ENCODE results near the gene KCNQ1. TPM values are rescaled to one million over a fixed set of nuclear protein-coding genes. Genes with fewer than 3 reads are reported as not detected.

Gene KCNQ1
- total and polyA plus RNA-seq, 2 experiments from 2014 or later = not detected

GRCh38 chr11:2531987-2532703 is 87.3 kb downstream of the KCNQ1 start:
- no peak overlapping the region for H3K9ac ChIP-seq
- H3K4me3 ChIP-seq = no peak overlapping the region
- in situ Hi-C loops (cut with MboI) = loop anchor here (5.0 kb wide), 2 partner anchors 100 to 355 kb away; partner anchors contain the start of gene CDKN1C
- no peaks in the 10 kb centered on the region for H4K20me1 ChIP-seq (ENCODE audit: insufficient read depth)
- no peak overlapping the region for H3K27ac ChIP-seq
- TF ChIP-seq EZH2 (IDR thresholded peaks at IDR 0.05; ENCODE audit: insufficient read depth, poor library complexity, severe bottlenecking) (no peak), EZH2phosphoT487 (IDR thresholded peaks at IDR 0.05; ENCODE audit: insufficient read depth, low read depth) (no peak)
- H3K4me1 ChIP-seq (ENCODE audit: insufficient read depth) = peaks cover 9% of the 10 kb centered on the region
- 0 out of 2 replicates have a peak, but pooled peaks cover 2% of the 10 kb centered on the region for H3K27me3 ChIP-seq (replicated peaks; ENCODE audit: insufficient read depth)
- WGBS, 2 experiments (ENCODE audit: low coverage in 1 of 2, low lambda C conversion rate in 2 of 2, missing lambda C conversion rate in 2 of 2) = 25 to 29% methylated on average over 19 to 21 of the region's 21 CpGs
- H3K36me3 ChIP-seq (ENCODE audit: low read depth) = no peaks in the 10 kb centered on the region
- no peak for DNase-seq
- no peak overlapping the region for H3K4me2 ChIP-seq (ENCODE audit: unreplicated experiment)
- H3F3A ChIP-seq (ENCODE audit: insufficient read depth) = no peaks in the 10 kb centered on the region
- no peaks in the 10 kb centered on the region for H3K9me2 ChIP-seq (ENCODE audit: insufficient read depth)
- H3K9me3 ChIP-seq (ENCODE audit: low read depth) = no peaks in the 10 kb centered on the region
- no peaks in the 10 kb centered on the region for H3K79me2 ChIP-seq (ENCODE audit: insufficient read depth)
- H2AFZ ChIP-seq = no peak overlapping the region

GRCh38 chr11:2532704-2533586 is 88.1 kb downstream of the KCNQ1 start:
- in situ Hi-C loops (cut with MboI) = loop anchor here (5.0 kb wide), 2 partner anchors 101 to 354 kb away; partner anchors contain the start of gene CDKN1C
- Histone ChIP-seq H3K27ac (no peak overlapping the region), H3K4me2 (ENCODE audit: unreplicated experiment) (peak overlapping the region; percentile 64), H4K20me1 (ENCODE audit: insufficient read depth) (no peaks in the 10 kb centered on the region), H3F3A (ENCODE audit: insufficient read depth) (no peaks in the 10 kb centered on the region), H3K9me3 (ENCODE audit: low read depth) (no peaks in the 10 kb centered on the region), H2AFZ (peak overlapping the region; percentile 33; the same call in 1 of the 2 replicates), H3K9me2 (ENCODE audit: insufficient read depth) (no peaks in the 10 kb centered on the region), H3K4me1 (ENCODE audit: insufficient read depth) (peaks cover 9% of the 10 kb centered on the region), H3K79me2 (ENCODE audit: insufficient read depth) (no peaks in the 10 kb centered on the region), H3K4me3 (peak overlapping the region; percentile 40), H3K27me3 (replicated peaks; ENCODE audit: insufficient read depth) (peaks cover 4% of the 10 kb centered on the region; the same call in 1 of the 2 replicates), H3K9ac (no peak overlapping the region), H3K36me3 (ENCODE audit: low read depth) (no peaks in the 10 kb centered on the region)
- TF ChIP-seq EZH2phosphoT487 (IDR thresholded peaks at IDR 0.05; ENCODE audit: insufficient read depth, low read depth) (no peak), EZH2 (IDR thresholded peaks at IDR 0.05; ENCODE audit: insufficient read depth, poor library complexity, severe bottlenecking) (no peak)
- WGBS, 2 experiments (ENCODE audit: low coverage in 1 of 2, low lambda C conversion rate in 2 of 2, missing lambda C conversion rate in 2 of 2) = 15 to 16% methylated on average over 43 of the region's 43 CpGs
- DNase-seq = peak; percentile 89

- no peaks in the 10 kb centered on the region for H3F3A ChIP-seq (ENCODE audit: insufficient read depth)
- no peaks in the 10 kb centered on the region for H3K79me2 ChIP-seq (ENCODE audit: insufficient read depth)
- no peaks in the 10 kb centered on the region for H4K20me1 ChIP-seq (ENCODE audit: insufficient read depth)
- no peaks in the 10 kb centered on the region for H3K9me3 ChIP-seq (ENCODE audit: low read depth)
- in situ Hi-C loops (cut with MboI) = loop anchor here (5.0 kb wide), 2 partner anchors 101 to 354 kb away; partner anchors contain the start of gene CDKN1C
- H3K4me2 ChIP-seq (ENCODE audit: unreplicated experiment) = peak overlapping the region; percentile 64
- no peak overlapping the region for H3K4me3 ChIP-seq
- H3K9me2 ChIP-seq (ENCODE audit: insufficient read depth) = no peaks in the 10 kb centered on the region
- H2AFZ ChIP-seq = no peak overlapping the region
- WGBS, 2 experiments (ENCODE audit: low coverage in 1 of 2, low lambda C conversion rate in 2 of 2, missing lambda C conversion rate in 2 of 2) = 45 to 52% methylated on average over 15 to 22 of the region's 22 CpGs
- no peaks in the 10 kb centered on the region for H3K36me3 ChIP-seq (ENCODE audit: low read depth)
- TF ChIP-seq EZH2 (IDR thresholded peaks at IDR 0.05; ENCODE audit: insufficient read depth, poor library complexity, severe bottlenecking) (no peak), EZH2phosphoT487 (IDR thresholded peaks at IDR 0.05; ENCODE audit: insufficient read depth, low read depth) (no peak)
- peaks cover 9% of the 10 kb centered on the region for H3K4me1 ChIP-seq (ENCODE audit: insufficient read depth)
- H3K27me3 ChIP-seq (replicated peaks; ENCODE audit: insufficient read depth) = peaks cover 5% of the 10 kb centered on the region
- peak; percentile 92 for DNase-seq
- no peak overlapping the region for H3K27ac ChIP-seq
- H3K9ac ChIP-seq = no peak overlapping the region
Observed at GRCh38 chr11:2533587-2534133, 88.9 kb downstream of the KCNQ1 start.
